Head of caudate nucleus (tissue), 42 donors: Measurements from ENCODE around the gene CD19.
"Not testable (repeated sequence)": the region's sequence is repeated elsewhere in the genome, so short reads cannot be mapped to it uniquely, and the experiment has no call there.

Experiments
- DNase-seq, 42 donors: peaks; one replicate each; pipeline versions ENCODE4 v3.0.0 to v3.0.0-alpha.2; 2020 to 2021; ENCODE audit warnings: mixed read lengths in 7 of 42
- intact Hi-C: fragments of 100-400 bp; cut with DNase I; formaldehyde crosslinking; loops from one replicate; pipeline ENCODE4 v1.15.0; 2022

Gene CD19

DNA sequence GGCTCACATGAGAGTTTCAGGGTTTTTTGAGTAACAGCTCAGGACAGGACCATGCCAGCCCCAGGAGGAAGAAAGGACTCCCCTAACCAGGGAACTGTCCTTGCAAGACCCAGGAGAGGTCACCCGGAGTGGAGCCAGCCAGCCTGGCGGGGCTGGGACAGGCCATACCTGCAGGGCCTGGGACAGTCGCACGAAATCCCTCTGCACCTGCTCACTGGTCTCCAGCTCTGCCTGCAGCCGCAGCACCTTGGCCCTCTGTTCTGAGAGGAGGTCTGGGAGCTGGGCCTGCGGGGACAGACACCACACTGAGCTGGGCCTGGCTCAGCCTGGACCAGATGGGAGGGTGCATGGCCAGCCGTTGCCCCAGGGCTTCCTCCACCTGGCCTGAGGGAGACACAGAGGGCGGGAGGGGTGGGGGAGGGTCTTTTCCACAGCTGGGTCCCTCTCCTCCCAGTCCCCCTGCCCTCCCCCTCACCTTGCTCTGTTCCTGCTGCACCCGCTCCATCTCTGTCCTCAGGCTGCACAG is 26.5 kb upstream of the CD19 start:
- intact Hi-C loops: no loop called here
- no peak for DNase-seq

DNA sequence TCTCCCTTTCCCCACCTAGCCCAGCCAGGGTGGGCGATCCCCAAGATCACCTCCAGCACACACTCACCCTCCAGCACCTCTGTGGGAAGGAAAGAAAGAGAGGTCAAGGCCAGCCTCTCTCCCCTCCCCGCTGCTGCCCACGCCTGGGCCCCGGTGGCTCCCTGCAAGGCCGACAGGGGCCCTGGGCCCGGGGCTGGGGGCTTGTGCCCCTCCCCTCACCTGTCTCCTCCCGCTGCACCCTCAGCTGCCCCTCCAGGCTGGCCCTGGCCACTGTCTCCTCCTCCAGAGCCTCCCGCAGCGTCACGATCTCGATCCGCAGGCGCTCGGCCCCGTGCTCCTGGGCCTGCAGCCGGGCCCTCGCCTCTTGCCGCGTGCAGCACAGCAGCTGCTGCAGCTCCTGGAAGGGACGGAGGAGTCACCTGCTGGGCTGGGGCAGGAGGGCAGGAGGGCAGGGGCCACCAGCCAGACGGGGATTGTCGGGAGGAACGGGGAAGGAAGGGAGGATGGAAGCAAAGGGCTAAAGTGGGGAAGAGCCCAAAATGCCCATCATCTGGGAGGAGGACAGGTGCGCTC is 25.9 kb upstream of the CD19 start:
- intact Hi-C loops: no loop called here
- no peak for DNase-seq

DNA sequence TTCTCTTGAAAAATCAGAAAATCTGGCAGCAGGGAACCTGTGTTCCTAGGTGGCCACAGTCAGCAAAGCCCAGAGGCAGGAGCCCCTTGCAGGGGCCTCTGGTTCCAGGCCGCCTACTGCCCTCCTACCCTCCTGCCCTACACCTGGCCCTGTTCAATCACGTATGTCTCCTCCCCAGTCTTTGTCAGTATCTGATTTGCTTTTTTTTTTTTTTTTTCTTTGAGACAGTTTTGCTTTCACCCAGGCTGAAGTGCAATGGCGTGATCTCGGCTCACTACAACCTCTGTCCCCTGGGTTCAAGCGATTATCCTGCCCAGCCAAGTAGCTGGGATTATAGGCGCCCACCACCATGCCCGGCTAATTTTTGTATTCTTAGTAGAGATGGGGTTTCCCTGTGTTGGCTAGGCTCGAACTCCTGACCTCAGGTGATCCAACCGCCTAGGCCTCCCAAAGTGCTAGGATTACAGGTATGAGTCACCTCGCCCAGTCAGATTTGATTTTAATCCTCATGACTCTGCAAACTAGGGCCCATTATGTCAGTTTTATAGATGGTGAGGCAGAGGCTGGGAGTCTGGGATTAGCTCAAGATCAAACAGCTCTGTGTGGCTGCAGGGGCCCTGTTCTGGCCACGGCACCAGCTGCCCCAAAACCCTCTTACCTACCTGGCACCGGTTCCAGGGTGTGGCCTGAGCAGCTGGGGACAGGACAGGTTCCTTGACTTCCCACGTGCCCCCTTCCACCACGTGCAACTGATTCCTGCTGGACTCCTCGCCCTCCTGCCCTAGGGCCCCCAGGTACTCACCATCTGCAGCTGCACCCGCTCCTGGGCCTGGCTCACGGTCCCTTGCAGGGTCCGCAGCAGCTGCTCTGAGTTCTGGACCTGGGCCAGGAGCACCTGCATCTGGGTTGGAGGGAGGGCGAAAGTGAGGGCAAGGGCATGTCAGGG is 21.4 kb upstream of the CD19 start:
- no peak for DNase-seq
- intact Hi-C loops: no loop called here

DNA sequence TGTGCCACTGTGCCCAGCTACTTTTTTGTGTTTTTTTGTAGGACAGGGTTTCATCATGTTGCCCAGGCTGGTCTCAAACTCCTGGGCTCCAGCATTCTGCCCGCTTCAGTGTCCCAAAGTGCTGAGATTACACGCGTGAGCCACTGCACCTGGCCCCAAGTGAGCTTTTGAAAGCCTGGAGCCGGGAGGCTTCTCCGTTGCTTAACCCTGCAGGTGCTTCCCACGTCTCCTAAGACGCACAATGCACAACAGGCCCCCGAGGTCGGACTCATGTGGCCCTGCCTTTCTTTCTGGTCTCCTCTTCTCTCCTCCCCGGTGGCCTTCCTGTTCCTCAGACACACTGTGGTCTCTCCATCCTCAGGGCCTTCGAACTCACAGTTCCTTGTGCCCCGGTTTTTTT is 19.2 kb upstream of the CD19 start:
- intact Hi-C loops: no loop called here

DNA sequence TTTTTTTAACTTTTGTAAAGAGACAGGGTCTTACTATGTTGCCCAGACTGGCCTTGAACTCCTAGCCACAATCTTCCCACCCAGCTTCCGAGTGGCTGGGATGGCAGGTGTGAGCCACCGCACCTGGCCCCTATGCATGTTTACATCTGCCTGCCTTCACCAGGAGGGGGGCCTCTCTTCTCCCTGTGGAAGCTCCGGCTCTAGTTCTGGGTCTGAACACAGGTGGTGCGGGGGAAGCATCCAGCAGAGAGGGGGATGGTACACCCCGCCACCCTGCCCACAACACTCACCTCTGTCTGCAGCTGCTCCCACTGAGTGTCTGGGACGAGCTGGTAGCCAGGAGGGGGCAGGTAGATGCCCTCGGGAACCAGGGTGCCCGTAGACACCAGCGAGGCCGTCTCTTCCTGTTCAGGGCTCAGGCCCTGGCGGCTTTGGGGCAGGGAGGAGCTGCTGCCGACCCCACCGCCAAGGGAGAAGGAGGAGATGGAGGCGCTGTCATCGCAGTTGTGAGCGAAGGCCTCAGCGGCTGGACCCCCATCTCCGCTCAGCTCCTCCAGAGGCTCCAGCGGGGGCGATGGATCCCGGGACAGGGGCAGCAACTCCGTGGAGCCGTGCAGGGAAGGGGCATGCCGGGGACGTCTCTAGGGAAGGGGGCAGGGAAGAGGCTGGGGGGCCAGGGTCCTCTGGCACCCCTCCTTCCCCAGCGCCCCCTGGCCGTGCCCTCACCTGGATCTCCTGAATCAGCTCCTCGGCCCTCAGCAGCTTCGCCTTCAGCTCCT is 17.6 kb upstream of the CD19 start:
- intact Hi-C loops: no loop called here
- DNase-seq: no peak

More for the DNA sequence above, 19.2 kb upstream of the CD19 start:
- DNase-seq: no peak

DNA sequence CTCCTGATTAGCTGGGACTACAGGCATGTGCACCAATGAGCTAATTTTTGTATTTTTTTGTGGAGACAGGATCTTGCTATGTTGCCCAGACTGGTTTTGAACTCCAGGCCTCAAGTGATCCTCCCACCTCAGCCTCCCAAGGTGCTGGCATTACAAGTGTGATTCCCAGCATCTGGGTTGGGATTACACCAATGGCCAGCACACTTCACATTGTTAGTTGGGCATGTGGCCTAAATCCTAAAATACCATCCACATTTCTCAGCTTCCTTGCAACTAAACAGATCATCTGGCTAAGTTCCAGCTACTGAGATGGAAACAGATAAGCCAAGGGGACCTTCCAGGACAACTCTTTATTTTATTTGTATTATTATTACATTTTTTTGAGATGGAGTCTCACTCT is 16.6 kb upstream of the CD19 start:
- no peak for DNase-seq
- intact Hi-C loops: no loop called here

DNA sequence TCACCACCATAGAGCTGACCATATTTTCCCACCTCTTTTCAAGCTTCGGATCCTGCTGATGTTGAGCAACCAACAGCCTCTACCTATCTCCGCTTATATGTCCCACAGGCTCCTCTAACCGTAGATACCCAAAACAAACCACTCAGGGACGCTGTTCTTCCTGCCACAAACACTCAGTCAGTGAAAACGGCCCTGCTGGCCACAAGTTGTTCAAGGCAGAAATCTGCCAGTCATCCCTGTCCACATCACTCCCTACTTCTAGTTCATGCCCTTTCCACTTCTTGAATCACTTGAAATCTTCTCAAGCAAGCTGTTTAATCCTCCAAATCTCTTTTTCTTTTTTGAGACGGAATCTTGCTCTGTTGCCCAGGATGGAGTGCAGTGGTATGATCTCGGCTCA is 14.7 kb upstream of the CD19 start:
- intact Hi-C loops: no loop called here
- no peak for DNase-seq

DNA sequence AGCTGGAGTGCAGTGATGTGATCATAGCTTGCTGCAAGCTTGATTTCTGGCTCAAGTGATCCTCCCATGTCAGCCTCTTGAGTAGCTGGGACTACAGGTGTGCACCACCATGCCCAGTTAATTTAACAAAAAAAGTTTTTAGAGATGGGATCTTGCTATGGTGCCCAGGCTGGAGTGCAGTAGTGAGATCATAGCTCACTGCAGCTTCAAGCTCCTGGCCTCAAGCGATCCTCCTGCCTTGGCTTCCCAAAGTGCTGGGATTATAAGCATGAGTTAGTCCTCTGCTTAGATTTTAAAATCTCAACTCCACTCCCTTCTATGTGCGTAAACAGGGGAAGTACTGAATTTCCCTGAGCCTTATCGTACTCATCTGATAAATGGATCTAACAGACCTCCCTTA is 13.1 kb upstream of the CD19 start:
- intact Hi-C loops: no loop called here
- DNase-seq: no peak

DNA sequence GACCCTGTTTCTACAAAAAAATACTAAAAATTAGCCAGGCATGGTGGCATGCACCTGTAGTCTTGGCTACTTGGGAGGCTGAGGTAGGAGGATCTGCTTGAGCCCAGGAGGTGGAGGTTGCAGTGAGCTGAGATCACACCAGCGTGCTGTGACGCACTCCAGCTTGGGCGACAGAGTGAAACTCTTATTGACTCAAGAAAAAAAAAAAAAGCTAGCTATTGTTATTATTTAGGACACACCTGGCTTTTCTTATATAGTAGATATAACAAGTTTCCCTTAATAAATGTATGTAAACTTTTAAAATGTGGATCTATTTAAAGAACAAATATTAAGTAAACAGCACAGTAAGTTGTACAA is 8.6 kb upstream of the CD19 start:
- no peak for DNase-seq
- intact Hi-C loops: no loop called here

DNA sequence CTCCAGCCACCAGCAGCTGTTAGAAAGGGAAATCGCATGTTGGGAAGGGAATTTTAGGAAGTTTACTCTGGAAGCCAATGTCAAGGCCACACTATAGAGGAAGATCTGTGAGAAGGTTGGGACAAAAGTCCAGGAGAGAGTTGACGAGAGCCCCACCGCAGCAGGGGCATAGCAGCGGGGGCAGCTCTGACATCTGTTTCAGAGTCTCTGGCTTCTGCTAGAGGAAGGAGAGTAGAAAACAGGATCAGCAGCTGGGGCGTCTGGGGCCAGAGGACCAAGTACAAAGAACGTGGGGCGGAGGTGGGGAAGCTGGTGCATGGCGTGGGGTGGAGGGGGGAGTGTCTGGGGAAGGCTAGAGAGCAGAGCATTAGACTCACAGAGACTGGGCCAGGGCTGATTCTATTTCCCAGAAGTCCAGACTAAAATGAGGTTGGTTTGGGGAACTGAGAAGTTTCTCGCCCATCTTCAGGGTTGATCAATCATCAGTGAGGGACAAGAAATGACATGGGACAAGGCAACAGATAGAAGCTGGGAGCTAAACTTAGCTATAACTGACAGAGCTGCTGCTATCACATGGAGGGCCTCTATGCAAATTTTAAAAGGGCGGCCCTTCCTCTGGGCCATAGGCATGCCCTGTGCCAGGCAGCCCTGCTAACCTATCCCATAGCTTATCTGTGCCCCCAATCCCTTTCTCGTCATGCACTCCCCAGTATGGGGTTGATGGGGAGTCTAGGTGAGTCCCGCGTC is 7.9 kb upstream of the CD19 start:
- intact Hi-C loops: loop anchor here (2.0 kb wide), 1 partner anchor 27 kb away; the partner anchor contains the start of gene NFATC2IP
- DNase-seq: peak in 10 of 42 donors; percentile 2 to 45 (median 18)

DNA sequence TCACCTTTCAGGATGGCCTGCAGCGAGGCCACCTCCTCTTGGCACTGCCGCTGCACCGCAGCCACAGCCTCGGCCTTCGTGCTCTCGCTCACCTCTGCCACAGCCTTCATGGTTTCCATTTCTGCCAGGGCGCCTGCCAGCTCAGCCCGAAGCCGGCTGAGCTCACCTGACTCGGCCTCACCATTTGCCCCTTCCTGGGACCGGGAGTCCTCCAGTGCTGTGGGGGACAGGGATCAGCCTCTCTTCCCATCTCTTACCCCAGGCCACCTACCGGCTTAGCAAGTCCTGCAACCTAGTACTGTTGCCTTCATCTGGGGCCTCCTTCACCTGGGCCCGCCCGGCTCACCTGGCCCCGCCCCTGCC is 7.4 kb upstream of the CD19 start:
- peak in 2 of 42 donors; percentile 1 to 14 for DNase-seq

DNA sequence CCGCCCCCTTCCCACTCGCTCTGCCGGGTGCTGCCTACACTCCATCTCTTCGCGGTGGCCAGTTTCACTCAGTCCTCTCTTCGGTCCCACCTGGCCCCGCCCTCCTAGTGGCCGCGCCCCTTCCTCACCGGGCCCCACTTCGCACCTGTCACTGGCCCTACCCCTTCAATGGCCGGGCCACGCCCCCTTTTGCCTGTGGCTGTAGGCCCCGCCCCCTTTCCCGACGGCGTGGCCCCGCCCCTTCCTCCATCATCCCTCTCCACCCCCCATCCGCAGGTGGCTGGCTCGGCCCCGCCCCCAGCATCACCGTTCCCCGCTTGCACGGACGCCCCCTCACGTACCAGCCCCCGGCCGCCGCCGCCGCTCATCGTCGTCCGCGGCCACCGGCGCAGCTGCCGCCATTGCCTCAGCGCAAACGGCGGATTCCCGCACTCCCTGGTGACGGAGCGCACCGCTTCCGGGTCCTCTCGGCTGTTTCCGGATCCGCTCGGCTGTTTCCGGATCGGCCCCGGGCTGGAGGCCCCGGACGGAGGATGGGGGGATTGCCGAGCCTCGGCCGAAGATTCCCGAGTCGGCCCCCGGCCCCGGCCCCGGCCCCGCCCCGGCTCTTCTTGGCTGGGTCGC is 6.9 kb upstream of the CD19 start, which contains the start of gene RABEP2:
Gene RABEP2, minus strand, starts transcription at position 477 of the 624 bp plus-strand sequence. Its CDS starts 75 bp downstream, at position 402.
- intact Hi-C loops: loop anchor here (2.0 kb wide), 1 partner anchor 26 kb away; the partner anchor contains the start of gene NFATC2IP
- DNase-seq: peak; percentile 72 to 96 (median 91)

More for the DNA sequence above, 7.4 kb upstream of the CD19 start:
- intact Hi-C loops: loop anchor here (2.0 kb wide), 1 partner anchor 26 kb away; the partner anchor contains the start of gene NFATC2IP

DNA sequence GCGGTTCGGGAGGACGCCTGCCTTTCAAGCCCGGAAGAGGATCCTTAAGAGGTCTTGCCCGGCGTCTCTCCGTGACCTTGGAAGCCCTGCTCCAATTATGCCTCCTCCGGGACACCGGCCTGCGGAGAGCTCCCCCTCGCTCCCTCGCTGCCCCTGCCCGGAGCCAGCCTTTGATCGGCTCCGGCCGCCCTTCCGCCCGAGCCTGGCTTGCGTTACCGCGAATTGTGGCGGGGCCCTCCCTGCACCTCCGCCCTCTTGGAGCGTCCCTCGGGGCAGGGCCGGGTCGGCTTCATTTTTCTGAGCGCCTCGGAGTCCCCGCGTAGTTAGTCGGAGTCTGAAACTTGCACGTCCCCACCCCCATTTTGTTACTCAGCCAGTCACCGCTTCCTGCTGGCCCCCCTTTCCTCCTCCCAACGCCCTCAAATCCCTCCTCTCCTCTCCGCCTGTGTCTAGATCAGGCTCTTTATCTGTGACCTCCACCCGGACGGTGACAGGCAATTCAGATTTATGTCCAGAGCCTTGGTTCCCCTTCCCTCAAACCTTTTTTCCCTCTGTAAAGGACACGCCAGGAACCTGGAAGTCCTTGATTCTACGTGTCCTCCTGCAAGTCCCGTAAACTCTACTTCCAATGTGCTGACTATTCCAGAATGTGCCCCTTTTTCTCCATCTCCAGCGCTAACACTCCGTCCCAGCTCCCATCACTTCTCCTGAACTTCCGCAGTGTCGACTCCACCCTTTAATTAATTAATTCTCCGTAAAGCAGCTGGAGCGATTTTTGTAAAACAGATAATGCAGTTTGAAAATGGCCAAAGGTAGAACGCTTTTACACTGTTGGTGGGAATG is 6.2 kb upstream of the CD19 start:
- peak in 30 of 42 donors; percentile 25 to 81 (median 60) for DNase-seq
- intact Hi-C loops: loop anchor here (2.0 kb wide), 1 partner anchor 25 kb away; the partner anchor contains the start of gene NFATC2IP

DNA sequence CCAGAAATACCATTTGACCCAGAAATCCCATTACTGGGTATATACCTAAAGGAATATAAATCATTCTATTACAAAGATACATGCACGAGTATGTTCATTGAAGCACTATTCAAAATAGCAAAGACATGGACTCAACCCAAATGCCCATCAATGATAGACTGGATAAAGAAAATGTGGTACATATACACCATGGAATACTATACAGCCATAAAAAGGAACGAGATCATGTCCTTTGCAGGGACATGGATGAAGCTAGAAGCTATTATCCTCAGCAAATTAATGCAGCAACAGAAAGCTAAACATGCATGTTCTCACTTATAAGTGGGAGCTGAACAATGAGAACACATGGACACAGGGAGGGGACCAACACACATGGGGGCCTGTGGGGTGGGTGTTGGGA is 5.5 kb upstream of the CD19 start:
- DNase-seq, intact Hi-C loops: not testable (repeated sequence)

DNA sequence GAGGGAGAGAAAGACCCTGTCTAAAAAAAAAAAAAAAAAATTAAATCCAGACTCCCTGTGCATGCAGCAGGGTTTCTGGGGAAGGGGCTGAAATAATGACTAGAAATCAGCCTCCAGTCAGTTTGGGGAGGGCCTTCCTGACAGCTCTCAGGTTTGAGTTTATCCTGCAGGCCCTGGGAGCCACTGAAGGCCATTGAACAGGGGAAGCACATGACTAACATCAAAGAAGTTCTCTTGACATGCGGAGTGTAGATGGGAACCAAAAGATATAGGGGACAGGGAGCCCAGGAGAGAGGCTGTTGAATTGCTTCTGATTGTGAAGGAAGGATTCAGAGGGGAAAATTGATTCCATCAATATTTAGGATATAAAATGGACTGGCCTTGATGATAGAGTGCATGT is 4.0 kb upstream of the CD19 start:
- intact Hi-C loops: no loop called here
- no peak for DNase-seq

DNA sequence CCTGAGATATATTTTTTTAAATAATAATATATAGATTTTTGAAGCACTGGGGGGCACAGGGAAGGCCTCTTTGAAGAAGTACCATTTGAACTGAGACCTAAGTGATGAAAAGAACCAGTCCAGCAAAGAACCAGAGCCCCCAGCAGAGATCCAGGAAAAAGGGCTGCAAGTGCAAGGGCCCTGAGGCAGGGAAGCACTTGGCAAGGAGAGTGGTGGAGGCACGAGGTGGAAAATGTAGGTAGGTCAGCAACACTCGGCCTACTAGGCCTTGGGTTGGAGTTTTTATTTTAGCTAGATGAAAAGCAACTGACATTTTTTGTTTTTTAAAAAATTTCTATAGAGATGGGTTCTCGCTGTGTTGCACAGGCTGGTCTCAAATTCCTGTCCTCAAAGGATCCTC is 1.6 kb upstream of the CD19 start:
- intact Hi-C loops: no loop called here
- DNase-seq: no peak

DNA sequence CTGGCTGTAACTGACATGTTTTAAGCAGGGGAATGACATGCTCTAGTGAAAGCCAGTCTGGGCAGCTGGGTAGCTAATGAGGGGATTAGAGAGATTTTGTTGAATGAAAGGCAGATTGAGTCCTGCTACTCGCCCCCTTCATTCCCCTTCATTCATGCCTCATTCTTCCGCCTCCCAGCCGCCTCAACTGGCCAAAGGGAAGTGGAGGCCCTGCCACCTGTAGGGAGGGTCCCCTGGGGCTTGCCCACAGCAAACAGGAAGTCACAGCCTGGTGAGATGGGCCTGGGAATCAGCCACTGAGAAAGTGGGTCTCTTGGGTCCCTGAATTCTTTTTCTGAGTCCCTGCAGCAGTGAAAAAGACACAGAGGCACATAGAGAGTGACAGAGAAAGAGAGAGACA is 1.1 kb upstream of the CD19 start:
- intact Hi-C loops: no loop called here
- DNase-seq: peak in 1 of 42 donors; percentile 9
